HCT116 (cell line): ENCODE results near the gene MAVS.

ENCODE experiments used
- CEBPB ChIP-seq: IDR thresholded peaks from 2 replicates; pipeline ENCODE4 v1.6.1; 2012; ENCODE audit warnings: low read depth
- CTCF ChIP-seq, 3 experiments: fragments of 200-600 bp in 1 of 3; sonication (generic) in 1 of 3; IDR thresholded peaks in 2 of 3; conservative IDR thresholded peaks in 1 of 3; 2 replicates each; pipeline ENCODE4 v1.5.1; 2012 to 2017; ENCODE audit warnings: low read depth in 2 of 3, low read length in 2 of 3, antibody characterized with exemption in 1 of 3, borderline replicate concordance in 1 of 3, control low read depth in 1 of 3, mild to moderate bottlenecking in 1 of 3, mixed read lengths in 1 of 3, mixed run types in 1 of 3, moderate library complexity in 1 of 3; ENCODE audit not compliant: insufficient read depth in 1 of 3
- EGR1 ChIP-seq: IDR thresholded peaks from 2 replicates; pipeline ENCODE4 v1.6.1; 2012; ENCODE audit warnings: low read depth
- EZH2 ChIP-seq: fragments of 200-600 bp; sonication (generic); IDR thresholded peaks from 2 replicates; pipeline ENCODE4 v1.6.1; 2017; ENCODE audit warnings: antibody characterized with exemption, mixed run types
- EZH2phosphoT487 ChIP-seq: fragments of 200-600 bp; IDR thresholded peaks from 2 replicates; pipeline ENCODE4 v1.6.1; 2018; ENCODE audit warnings: antibody characterized with exemption, borderline replicate concordance
- MAX ChIP-seq: IDR thresholded peaks from 2 replicates; pipeline ENCODE4 v1.6.1; 2012
- POLR2A ChIP-seq: IDR thresholded peaks from 2 replicates; pipeline ENCODE4 v1.7.0; 2011; ENCODE audit warnings: borderline replicate concordance; ENCODE audit not compliant: insufficient read depth, insufficient read length; ENCODE audit errors: extremely low read depth
- POLR2AphosphoS5 ChIP-seq: IDR thresholded peaks from 2 replicates; pipeline ENCODE4 v1.6.1; 2011; ENCODE audit warnings: mild to moderate bottlenecking, low read depth, low read length, moderate library complexity
- RAD21 ChIP-seq: IDR thresholded peaks from 2 replicates; pipeline ENCODE4 v1.6.1; 2012; ENCODE audit warnings: low read depth, mild to moderate bottlenecking
- REST ChIP-seq: IDR thresholded peaks from 2 replicates; pipeline ENCODE4 v1.6.1; 2012; ENCODE audit warnings: low read depth
- SP1 ChIP-seq: IDR thresholded peaks from 2 replicates; pipeline ENCODE4 v1.6.1; 2012; ENCODE audit warnings: low read depth
- SRF ChIP-seq: IDR thresholded peaks from 2 replicates; pipeline ENCODE4 v1.6.1; 2012; ENCODE audit warnings: low read depth
- YY1 ChIP-seq: IDR thresholded peaks from 2 replicates; pipeline ENCODE4 v1.6.1; 2011; ENCODE audit warnings: low read length, low read depth, moderate library complexity, mild to moderate bottlenecking; ENCODE audit not compliant: insufficient replicate concordance; ENCODE audit errors: extremely low read depth
- ZBTB33 ChIP-seq: IDR thresholded peaks from 2 replicates; pipeline ENCODE4 v1.6.1; 2011; ENCODE audit warnings: mild to moderate bottlenecking, low read length, moderate library complexity; ENCODE audit not compliant: insufficient replicate concordance; ENCODE audit errors: extremely low read depth

GRCh38 chr20:3801299-3801698, 45.3 kb upstream of the MAVS start:
- TF ChIP-seq MAX: no peak
- TF ChIP-seq POLR2A: no peak
- TF ChIP-seq POLR2AphosphoS5: no peak; the same call in 1 of the 2 replicates
- TF ChIP-seq RAD21: no peak
- no peak for TF ChIP-seq CTCF (IDR thresholded peaks at IDR 0.05 in 2 of 3, conservative IDR thresholded peaks at IDR 0.05 in 1 of 3; ENCODE audit: borderline replicate concordance in 1 of 3, insufficient read depth in 1 of 3, low read depth in 2 of 3, low read length in 2 of 3)
- TF ChIP-seq REST: no peak
- TF ChIP-seq SRF: no peak
- TF ChIP-seq SP1: no peak
- TF ChIP-seq EZH2: no peak
- no peak for TF ChIP-seq YY1
- no peak for TF ChIP-seq EZH2phosphoT487
- TF ChIP-seq ZBTB33: no peak
- no peak for TF ChIP-seq CEBPB
- no peak for TF ChIP-seq EGR1
